Left forelimb (tissue), 1 donor: ENCODE measurements around the gene MAT2B.
"Not testable (repeated sequence)": the region's sequence is repeated elsewhere in the genome, so short reads cannot be mapped to it uniquely, and the experiment has no call there.

Experiments used
- DNase-seq: peaks from one replicate; pipeline ENCODE4 v3.0.0-alpha.2; 2018; ENCODE audit warnings: low spot score

Gene MAT2B

DNA sequence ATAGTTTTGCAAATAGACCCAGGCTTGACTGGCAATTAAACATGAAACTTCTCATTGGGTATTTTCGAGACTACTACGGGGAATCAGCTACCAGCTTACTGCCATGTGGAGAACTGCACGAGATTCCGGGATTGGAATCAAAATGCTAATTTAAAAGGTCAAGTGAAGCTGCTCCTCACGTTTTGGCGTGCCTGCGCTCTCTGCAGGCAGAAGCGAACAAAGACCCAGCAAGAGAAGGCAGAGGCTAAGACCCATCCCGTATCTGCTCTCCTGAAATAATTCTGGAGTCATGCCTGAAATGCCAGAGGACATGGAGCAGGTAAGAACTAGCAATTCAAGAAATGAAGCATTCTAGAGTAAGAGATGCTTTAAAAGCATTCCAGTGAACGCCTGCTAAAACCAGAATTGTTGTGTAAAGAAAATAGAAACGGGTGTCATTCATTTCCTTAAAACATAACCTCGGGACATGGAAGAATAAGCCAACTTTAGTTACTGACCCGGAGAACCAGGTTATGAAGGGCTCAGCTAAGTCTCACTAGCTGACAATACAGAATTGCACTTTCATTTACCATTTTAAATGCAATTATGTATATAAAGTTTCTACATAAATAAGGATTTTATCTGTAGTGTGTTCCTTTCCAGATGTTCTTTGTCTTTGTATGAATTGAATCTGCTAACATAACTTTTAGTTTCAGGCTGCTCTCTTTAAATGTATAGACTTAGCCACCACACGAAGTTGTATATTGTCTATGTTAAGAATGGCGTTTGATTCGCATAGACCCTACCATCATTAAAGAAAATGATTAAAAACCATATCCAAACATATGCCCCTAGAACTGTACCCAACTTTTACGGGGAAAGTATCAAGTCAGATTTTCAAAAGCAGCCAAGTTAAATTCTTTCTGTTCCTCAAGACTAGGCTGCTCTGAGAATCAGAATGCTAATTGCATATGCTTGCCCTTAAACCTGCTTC is 2.0 kb upstream of the MAT2B start:
- peak; percentile 73 for DNase-seq

DNA sequence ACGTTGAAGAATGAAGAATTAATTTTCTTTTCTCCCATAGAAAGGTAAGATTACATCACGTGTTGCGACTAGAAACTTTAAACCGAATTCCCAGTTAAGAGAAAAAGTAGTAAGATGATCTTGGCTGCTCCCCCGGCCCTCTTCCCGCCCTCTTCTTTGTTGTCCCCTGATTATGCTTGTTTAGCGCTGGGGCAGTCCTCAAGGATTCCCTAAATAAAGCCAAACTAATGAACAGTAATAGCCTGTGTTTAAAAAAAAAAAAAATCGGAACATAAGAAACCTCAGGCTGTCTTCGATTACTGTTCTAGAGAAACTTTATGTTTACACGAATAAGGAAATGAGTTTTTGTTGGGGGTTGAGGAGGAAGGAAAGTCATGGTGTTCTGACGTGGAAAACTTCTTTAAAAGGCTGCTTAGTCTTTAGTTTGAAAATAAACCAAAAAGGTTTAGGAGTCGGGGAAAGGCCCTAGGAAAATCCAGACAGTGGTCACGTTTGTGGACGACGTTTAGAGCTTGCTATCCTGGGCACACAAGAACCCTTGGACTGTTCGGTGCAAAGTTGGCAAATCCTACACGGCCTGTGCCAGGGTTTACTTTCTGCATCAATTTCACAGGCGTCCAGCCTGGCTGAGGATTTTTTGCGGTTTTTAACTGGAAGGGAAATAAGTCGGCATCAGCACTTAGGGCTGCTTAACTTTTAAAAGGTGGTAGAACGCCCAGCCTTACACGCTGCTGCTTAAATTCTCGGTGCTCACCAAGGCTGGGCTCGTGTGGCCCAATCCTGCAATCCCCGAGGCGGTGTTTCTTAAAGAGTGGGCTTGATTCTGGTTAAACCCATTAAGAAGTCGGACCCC is 1.1 kb upstream of the MAT2B start:
- DNase-seq = peak; percentile 79

DNA sequence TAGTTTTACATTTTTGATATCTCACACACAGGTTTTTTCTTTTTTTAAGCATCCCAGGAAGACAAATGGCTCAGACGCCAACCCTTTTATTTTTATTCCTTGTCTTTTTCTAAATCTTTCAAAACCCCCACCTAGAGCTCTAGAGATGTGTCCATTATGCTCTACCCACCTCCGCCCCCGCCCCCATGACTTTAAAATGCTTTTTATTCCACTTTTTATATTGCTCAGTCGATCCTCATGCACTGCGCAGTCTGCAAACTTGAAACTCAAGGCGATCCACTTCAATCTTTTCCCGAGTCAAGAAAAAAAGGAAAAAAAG is 411 bp upstream of the MAT2B start:
- no peak for DNase-seq

DNA sequence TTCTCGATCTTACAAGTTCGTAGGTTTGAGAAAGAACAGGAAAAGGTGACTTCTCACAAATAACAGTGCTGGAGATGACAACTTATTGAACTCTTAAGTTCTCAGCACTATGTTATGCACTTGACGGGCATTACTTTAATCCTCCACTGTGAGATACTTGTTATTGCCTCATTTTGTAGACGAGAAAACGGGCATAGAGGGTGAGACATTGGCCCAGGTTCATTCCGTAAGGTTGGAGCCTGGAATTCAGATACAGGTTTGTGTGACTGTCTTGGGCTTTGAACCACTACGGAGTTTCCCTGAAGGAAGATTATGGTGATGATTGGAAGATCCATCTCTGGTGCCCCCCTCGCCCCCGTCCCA is 657 bp downstream of the MAT2B start:
- DNase-seq = no peak

DNA sequence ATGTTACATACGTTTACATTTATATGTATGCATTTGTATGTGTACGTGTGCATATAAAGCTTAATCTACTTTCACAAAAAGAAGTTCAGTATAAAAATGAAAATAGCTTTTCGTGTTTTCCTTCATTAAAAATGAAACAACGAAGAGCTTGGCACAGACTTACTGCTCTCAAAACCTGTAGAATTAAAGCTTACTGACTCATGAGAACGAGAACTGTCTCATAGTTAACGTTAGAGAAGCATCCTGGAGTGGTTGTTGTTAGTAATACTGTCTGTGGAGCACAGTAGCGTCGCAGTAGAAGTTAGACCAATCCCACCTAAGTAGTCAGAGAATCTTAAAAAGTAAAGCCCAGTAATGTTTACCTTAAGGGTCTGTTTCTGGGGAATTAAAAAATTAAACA is 1.3 kb downstream of the MAT2B start:
- no peak for DNase-seq

DNA sequence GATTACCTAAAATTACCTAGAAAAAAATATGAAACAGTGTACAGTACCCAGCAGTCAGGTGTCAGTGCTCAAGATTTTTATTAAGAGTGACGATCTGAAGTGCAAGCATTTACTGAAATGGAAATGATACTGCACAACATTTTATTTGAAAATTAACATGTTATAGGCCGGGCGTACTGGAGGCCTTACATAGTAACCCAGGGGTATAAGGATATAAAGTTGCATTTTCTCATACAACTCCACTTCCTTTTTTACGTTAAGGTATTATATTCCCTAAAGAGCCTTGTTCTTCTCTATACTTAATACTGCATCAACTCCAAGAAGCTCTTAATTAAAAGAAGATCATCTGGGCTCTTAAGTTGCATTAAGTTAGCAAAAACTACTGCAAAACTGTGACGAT is 3.3 kb downstream of the MAT2B start:
- DNase-seq = no peak

DNA sequence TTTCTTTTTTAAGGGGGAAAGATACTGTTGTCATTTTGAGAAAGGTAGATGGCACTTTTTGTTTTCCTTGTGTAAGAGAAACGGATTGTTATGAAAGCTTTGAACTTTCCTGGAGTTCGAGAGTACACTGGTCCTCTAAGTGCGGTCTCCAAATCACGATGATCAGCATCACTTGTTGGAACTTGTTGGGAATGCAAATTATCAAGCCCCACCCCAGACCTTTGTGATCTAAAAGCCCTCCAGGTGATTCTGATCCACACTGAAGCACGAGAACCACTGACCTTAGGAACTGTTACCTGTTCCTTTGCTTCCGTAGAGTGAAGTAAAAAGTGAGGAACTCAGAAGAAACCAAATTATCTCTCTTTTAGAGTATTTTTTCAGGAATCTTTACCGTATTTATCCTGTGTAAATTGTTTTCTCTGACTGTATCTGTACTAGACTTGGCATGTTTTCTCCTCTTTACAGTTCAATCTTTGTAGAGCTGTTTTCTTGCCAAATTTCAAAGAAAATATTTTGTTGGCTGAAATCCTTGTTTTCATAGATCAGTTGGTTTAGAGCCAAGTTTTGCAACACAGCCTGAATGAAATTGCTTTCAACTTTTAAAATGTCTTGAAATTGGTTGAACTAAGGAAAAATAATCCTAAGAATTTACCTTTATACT is 4.0 kb downstream of the MAT2B start:
- DNase-seq = no peak

DNA sequence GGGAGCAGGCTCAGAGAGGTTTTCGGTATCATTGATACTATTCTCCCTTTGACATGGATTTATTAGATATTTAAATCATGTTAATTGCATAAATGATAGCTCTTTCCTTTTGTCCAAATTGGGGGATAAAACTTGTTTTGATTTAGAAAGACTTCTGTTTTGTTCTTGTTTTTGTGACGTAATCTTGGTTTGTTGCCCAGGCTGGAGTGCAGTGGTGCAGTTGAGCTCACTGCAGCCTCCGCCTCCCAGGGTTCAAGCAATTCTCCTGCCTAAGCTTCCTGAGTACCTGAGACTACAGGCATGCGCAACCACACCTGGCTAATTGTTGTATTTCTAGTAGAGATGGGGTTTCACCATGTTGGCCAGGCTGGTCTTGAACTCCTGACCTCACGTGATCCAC is 7.1 kb downstream of the MAT2B start:
- DNase-seq = no peak

DNA sequence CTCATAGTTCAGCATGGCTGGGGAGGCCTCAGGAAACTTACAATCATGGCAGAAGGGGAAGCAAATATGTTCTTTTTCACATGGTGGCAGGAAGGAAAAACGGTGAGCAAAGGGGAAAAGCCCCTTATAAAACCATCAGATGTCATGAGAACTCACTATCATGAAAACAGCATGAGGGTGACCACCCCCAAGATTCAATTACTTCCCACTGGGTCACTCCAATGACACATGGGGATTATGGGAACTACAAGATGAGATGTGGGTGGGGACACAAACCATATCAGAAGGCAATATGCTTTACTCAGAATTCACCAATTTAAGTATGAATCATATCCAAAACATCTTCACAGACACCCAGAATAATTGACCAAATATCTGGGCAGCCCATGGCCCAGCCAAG is 19.7 kb downstream of the MAT2B start:
- DNase-seq = no peak

DNA sequence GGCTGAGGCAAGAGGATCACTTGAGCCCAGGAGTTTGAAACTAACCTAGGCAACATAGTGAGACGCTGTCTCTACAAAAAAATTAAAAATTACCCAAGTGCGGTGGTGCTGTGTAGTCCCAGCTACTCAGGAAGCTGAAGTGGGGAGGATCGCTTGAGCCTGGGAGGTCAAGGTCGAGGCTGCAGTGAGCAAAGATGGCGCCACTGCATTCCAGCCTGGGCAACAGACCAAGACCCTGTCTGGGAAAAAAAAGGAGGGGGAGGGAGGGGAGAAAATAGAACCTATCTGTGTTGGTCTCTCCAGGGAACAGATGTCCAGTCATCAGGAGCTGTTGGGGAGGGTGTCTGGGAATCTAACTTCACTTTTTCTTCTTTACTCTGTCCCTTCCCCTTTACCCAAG is 24.3 kb downstream of the MAT2B start:
- DNase-seq = no peak

DNA sequence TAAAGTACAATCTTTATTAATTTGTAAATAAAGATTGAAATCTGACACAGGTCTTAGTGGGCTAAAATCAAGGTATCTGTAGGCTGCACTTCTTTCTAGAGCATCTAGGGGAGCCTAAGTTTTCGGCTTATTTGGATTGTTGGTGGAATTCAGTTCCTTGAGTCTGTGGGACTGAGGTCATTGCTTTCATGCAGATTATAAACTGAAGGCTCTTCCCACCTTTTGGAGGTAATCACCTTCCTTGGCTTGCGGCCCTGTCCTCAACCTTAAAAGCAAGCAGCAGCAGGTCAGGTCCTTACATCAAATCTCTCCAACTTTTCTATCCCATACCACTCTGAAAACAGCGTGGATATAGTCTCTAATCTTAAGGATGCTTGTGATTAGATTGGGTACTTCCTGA is 25.9 kb downstream of the MAT2B start:
- DNase-seq = no peak

DNA sequence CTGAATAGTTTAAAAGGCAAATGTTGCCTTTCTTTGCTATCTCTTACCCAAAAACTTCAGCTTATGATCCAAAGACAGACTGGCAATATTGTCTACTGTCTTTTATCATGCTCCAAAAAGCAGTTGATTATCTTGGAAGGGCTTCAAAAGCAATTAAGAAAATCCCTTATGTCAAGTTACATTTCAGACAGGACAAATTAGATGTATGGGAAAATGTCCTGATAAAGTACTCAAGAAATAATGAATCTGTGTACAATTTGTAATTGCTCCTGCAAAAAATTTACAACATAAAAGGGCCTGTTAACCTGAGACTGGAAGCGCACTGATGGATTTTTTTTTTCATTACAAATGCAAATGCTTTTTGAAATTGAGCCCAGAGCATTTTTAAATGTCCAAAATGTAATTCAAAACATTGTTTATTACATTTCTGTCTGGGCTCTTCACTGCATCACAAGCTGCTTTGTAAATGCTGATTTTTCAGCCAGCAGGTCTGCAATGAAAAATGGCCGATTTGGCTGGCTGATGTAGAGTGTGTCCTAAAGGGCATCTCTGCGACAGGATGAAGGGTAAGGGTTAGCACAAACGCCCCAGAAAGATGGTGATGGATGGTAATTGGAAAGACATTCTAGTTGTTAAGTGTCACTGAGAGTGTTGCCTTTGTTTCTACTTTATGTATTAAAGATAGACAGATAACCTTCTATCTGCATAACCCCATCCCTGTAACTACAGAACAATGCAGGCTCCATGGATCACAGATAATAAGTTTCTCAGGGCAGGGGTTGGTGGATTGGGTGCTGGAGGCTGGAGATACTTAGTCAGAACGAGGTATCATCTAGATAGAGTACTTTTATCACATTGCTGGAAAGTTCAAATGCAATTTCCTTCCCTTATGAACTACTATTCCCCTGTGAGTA is 27.0 kb downstream of the MAT2B start:
- no peak for DNase-seq

DNA sequence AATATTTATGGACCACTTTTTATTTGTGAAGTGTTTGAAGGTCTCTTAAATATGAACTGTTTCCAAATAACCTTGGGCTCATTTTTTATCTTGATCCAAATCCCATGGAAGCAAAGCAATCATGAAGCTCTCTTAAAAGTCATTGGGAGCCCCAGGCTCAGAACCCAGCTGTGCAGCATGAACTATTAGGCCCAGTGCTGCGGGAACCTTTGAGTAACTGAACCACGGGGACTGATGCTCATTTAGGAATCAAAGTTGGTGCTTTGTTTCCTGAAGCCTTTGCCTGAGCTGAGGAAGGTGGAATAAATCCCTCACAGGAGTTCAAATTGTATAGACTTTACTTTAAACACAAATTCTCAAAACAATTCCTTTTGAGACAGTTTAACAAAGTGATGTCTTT is 27.8 kb downstream of the MAT2B start:
- DNase-seq = no peak

DNA sequence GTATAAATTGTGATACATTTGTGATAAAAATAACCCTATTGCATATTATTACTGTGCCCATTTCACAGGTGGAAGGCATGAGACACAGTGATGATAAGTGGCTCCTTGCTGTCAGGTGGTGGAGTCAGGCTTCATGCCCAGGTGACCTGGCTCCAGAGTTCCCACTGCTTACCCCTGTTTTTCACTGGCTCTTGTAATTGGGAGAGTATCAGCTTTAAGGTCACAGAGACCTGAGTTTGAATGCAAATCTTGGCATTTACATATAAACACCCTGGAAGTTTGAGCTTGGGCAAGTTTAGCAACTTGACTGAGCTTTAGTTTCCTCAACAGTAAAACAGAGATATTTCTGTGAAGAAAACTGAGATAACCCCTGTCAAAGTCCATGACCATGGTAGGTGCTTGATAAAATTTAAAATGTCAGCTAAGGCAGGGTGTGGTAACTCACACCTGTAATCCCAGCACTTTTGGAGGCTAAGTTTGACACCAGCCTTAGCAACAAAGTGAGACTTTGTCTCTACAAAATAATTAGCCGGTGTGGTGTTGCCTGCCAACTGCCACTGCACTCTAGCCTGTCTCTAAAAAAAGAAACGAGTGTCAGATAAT is 29.2 kb downstream of the MAT2B start:
- DNase-seq = no peak

DNA sequence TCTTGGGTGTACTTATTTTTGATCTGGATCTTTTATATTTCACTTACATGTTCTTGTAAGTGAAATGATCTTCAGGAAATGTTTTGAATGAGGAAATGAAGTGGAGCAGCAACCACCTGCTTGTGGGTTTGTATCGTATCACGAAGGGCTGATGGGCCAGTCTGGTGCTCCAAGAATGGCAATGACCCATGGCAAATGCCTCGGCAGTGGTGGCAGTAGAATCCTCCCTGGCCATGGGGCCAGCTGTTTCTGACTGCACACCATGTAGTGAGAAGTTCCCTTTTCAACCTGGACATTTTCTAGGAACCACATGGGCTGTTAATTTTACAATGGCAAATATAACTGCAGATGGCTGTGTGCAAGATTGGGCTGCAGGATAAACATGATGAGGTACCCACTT is 29.9 kb downstream of the MAT2B start:
- no peak for DNase-seq

DNA sequence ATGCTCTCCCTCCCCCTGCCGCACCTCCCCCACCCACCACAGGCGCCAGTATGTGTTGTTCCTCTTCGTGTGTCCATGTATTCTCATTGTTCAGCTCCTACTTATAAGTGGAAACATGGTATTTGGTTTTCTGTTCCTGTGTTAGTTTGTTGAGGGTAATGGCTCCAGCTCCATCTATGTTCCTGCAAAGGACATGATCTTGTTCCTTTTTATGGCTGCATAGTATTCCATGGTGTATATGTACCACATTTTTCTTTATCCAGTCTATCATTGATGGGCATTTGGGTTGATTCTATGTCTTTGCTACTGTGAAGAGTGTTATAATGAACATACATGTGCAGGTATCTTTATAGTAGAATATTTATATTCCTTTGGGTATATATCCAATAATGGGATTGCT is 31.0 kb downstream of the MAT2B start:
- not testable (repeated sequence) for DNase-seq

DNA sequence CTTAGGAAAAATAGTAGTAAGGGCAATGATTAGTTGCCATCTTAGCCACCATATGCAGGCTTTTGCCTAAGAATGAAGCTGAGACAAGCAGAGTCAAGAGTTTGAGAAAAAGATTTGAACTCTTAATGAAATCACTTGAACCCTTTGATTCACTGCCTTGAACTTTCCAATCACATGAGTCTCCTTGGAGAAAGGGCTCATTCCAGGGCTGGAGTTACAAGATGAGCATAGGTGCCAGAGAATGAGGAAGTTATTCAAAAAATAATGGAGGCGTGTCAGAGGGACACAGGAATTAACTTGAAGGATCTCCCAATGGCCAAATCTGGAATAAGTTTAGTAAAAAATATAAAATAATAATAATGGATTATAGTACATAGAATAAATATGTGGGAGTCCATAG is 35.3 kb downstream of the MAT2B start:
- no peak for DNase-seq

DNA sequence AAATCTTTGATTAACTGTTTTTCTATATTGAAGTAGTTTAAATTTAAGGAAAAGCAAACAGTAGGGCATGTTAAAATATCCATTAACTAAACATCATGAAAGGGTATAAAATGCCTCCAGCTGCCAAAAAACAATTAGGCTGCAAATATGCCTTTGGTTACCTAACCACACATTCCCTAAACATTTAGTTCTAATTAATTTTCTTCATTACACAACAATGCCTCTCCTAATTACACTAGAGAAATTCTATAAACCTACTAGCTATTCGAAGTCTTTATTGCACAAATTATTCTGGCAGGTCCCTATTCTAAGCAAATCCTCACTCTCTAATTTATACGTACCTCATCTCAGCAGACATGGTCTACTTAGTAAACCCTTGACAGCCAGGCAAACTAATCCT is 37.4 kb downstream of the MAT2B start:
- DNase-seq = no peak

DNA sequence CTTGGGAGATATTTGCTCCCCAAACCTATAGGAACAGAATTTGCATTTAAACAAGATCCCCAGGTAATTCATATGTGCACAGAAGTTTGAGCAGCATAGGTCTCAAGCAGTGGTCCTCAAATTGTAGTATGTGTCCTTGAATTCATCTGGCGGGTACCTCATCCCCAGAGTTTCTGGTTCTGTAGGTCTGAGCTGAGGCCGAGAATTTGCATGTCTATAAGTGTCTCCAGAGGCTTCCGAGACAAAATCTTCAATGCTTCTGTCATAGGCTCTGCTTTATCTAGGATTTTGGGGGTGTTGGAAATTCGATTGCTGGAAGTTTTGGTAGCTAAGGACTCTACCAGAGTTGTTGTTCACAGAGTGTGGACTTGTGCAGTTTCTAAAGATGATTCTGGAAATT is 38.6 kb downstream of the MAT2B start:
- DNase-seq = no peak

DNA sequence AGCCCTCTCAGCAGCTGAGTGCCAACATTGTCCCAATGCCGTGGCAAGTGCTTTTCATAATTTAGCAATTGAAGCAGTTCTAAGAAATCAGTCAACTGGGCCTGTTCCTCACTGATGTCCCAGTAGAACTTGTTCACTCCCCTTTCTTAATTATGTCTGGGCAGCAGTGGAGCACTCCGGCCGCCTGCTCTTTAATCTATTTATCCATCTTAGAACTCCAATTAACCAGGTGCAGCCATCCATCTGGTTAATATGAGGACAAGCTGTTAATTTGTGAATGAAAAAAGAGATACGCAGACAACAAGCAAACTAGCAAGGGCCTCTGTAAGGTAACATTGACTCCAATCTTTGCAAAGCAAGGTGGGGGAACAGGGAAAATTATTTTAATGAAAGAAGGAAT is 39.4 kb downstream of the MAT2B start:
- no peak for DNase-seq

DNA sequence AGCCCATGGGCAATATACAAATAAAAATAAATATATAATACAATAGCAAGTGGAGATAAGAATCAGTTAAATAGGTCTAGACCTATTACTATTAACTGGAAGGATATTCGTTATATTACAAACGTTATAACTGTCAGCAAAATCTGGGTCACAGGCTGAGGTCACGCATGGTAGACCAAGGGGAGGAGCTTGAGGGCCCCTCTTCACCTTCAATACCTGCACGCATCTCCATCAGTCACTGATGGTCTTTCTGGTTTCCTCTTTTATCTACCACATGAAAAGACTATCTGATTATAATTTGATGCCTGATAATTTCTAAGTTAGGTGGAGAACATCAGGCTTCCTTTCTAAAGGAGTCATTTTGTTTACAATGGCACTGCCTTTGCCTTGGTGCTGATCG is 43.2 kb downstream of the MAT2B start:
- DNase-seq = no peak
